Hepatocyte (in vitro differentiated cells): ENCODE data around the gene FCER2.

Experiments
- EZH2 ChIP-seq: fragments of 200-600 bp; sonication (generic); IDR thresholded peaks from 2 replicates; pipeline ENCODE4 v1.6.1; 2016; ENCODE audit warnings: antibody characterized with exemption, mild to moderate bottlenecking, borderline replicate concordance
- TF ChIP-seq, protein P1 (sequence below): fragments of 200-600 bp; sonication (generic); IDR thresholded peaks from 2 replicates; pipeline ENCODE4 v1.5.1; 2016; ENCODE audit warnings: antibody characterized with exemption, mild to moderate bottlenecking; ENCODE audit not compliant: poor library complexity

DNA sequence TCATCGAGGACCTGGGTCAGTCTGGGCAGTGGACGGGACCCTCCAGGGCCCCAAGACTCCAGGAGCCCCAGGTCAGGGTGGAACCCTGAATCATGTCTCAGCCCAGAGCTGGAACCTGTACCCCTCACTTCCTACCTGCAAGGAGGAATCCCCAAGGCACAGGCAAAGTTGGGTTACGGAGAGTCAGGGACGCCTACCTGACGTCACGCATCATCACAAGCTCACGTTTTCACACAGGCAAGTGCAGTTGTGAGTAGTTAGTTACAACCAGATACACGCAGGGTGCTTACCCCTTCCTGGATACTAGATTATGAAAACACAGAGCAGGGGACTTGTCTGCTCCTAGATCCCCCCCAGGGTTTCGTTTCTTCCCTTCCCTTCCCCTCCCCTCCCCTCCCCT, 31.1 kb downstream of the FCER2 start:
- TF ChIP-seq, protein P1, sequence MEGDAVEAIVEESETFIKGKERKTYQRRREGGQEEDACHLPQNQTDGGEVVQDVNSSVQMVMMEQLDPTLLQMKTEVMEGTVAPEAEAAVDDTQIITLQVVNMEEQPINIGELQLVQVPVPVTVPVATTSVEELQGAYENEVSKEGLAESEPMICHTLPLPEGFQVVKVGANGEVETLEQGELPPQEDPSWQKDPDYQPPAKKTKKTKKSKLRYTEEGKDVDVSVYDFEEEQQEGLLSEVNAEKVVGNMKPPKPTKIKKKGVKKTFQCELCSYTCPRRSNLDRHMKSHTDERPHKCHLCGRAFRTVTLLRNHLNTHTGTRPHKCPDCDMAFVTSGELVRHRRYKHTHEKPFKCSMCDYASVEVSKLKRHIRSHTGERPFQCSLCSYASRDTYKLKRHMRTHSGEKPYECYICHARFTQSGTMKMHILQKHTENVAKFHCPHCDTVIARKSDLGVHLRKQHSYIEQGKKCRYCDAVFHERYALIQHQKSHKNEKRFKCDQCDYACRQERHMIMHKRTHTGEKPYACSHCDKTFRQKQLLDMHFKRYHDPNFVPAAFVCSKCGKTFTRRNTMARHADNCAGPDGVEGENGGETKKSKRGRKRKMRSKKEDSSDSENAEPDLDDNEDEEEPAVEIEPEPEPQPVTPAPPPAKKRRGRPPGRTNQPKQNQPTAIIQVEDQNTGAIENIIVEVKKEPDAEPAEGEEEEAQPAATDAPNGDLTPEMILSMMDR = no peak
- TF ChIP-seq EZH2 = no peak
